Right lobe of liver (tissue), 6 donors: Measurements from ENCODE around the gene EMID1. TPM values are rescaled to one million over a fixed set of nuclear protein-coding genes. Genes with fewer than 3 reads are reported as not detected.
A peak's percentile ranks its signal among the peaks of the same experiment; 100 is the strongest.

Experiments
- ATAC-seq, 4 donors: fragments of 200-7000 bp; cut with Tn5 transposase; one replicate each; pipeline ENCODE4 v1.9.1; 2020; ENCODE audit warnings: mild to moderate bottlenecking in 4 of 4, moderate library complexity in 4 of 4
- DNase-seq, 3 donors: peaks; one replicate each; pipeline ENCODE4 v3.0.0-alpha.2; 2020
- H3K27ac ChIP-seq, 3 donors: fragments of 200-600 bp; one replicate each; pipeline ENCODE4 v1.8.0; 2022
- H3K27me3 ChIP-seq, 2 donors: fragments of 200-600 bp; one replicate each; pipeline ENCODE4 v1.8.0; 2022
- H3K36me3 ChIP-seq, 4 donors: fragments of 200-600 bp; sonication (generic) in 1 of 4; one replicate each; pipeline versions ENCODE4 v1.5.1 to v1.8.0; 2017 to 2022; ENCODE audit warnings: control low read depth in 1 of 4
- H3K4me1 ChIP-seq, 4 donors: fragments of 200-600 bp; sonication (generic) in 1 of 4; one replicate each; pipeline versions ENCODE4 v1.5.1 to v1.8.0; 2017 to 2022; ENCODE audit warnings: control low read depth in 1 of 4
- H3K4me3 ChIP-seq, 3 donors: fragments of 200-600 bp; one replicate each; pipeline ENCODE4 v1.8.0; 2022
- H3K9me3 ChIP-seq, 4 donors: fragments of 200-600 bp; sonication (generic) in 1 of 4; one replicate each; pipeline versions ENCODE4 v1.5.1 to v1.8.0; 2017 to 2022; ENCODE audit warnings: control low read depth in 1 of 4
- POLR2A ChIP-seq: fragments of 450-650 bp; IDR thresholded peaks from one replicate; pipeline ENCODE4 v1.6.1; 2017; ENCODE audit warnings: antibody characterized with exemption, mild to moderate bottlenecking
- WGBS: methylation state at CpG from one replicate; pipeline ENCODE4 v1.1.6; 2018; ENCODE audit warnings: low coverage, low lambda C conversion rate; ENCODE audit not compliant: insufficient coverage; ENCODE audit errors: missing lambda C conversion rate; 5-methylcytosine and 5-hydroxymethylcytosine counted together
- intact Hi-C, 2 donors: fragments of 100-400 bp; cut with DNase I; formaldehyde crosslinking; loops; one replicate each; pipeline versions ENCODE4 v1.11.2 to v1.14.1; 2022
- small RNA-seq, 2 experiments: library from RNA; depleted of rRNA; stranded (forward); fragments of <200 nt; gene quantifications; one replicate each; pipeline ENCODE3, GENCODE V24; 2016
- total RNA-seq, 6 experiments: library from RNA; depleted of rRNA in 2 of 6; stranded (reverse); fragments of >200 nt in 2 of 6; fragmentation: NEBNext Ultra II Directional in 3 of 6; extraction: Animal tissue kit (Norgen Biotek cat#: 25700) in 3 of 6; gene quantifications; one replicate each; pipeline versions ENCODE4 v1.1.0 to v1.2.4, GENCODE V29; 2016 to 2023
- TF ChIP-seq, protein P1 (sequence below), 4 donors: fragments of 200-600 bp in 3 of 4; fragments of 450-650 bp in 1 of 4; IDR thresholded peaks; one replicate each; pipeline versions ENCODE4 v1.5.1 to v1.8.0; 2016 to 2022; ENCODE audit warnings: antibody characterized with exemption in 4 of 4, mild to moderate bottlenecking in 2 of 4
- donor health status: DM: no; HTN: yes; CAD: no.
- donor health status: DM: no; HTN: no; CAD: no.
- donor health status: DM: no; HTN: no; CAD: no.
- donor health status: DM: no; HTN: yes; CAD: no.
- donor health status: DM: no; HTN: yes; CAD: no.

The EMID1 gene
- total RNA-seq, 6 experiments from 2014 or later: 1.1 to 2.7 (median 1.5) TPM

DNA sequence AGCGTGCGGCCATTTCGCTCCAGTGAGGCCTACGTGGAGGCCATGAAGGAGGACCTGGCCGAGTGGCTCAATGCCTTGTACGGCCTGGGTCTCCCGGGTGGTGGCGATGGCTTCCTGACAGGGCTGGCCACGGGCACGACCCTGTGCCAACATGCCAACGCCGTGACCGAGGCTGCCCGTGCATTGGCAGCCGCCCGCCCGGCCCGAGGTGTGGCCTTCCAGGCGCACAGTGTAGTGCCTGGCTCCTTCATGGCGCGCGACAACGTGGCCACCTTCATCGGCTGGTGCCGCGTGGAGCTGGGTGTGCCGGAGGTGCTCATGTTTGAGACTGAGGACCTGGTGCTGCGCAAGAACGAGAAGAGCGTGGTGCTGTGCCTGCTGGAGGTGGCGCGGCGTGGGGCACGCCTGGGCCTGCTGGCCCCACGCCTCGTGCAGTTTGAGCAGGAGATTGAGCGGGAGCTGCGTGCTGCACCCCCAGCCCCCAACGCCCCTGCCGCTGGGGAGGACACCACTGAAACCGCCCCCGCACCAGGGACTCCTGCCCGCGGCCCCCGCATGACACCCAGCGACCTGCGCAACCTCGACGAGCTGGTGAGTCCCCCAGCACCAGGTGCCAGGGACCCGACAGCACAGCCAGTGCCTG, 102.6 kb downstream of the EMID1 start:
- no CpG with 5 or more reads among the region's 50 CpGs for WGBS
- no peaks in the 10 kb centered on the region for H3K9me3 ChIP-seq
- H3K27ac ChIP-seq: no peak overlapping the region
- DNase-seq (no peak), ATAC-seq (no peak)
- peaks cover under 1 to 9% (median 5%) of the 10 kb centered on the region in 4 donors for H3K4me1 ChIP-seq
- intact Hi-C loops: loop anchor here in 1 of 2 donors (10.0 kb wide), 1 partner anchor 47 kb away; no protein-coding TSS in a partner anchor
- H3K4me3 ChIP-seq: no peak overlapping the region
- H3K36me3 ChIP-seq: no peaks in the 10 kb centered on the region
- no peaks in the 10 kb centered on the region for H3K27me3 ChIP-seq
- TF ChIP-seq, protein P1, sequence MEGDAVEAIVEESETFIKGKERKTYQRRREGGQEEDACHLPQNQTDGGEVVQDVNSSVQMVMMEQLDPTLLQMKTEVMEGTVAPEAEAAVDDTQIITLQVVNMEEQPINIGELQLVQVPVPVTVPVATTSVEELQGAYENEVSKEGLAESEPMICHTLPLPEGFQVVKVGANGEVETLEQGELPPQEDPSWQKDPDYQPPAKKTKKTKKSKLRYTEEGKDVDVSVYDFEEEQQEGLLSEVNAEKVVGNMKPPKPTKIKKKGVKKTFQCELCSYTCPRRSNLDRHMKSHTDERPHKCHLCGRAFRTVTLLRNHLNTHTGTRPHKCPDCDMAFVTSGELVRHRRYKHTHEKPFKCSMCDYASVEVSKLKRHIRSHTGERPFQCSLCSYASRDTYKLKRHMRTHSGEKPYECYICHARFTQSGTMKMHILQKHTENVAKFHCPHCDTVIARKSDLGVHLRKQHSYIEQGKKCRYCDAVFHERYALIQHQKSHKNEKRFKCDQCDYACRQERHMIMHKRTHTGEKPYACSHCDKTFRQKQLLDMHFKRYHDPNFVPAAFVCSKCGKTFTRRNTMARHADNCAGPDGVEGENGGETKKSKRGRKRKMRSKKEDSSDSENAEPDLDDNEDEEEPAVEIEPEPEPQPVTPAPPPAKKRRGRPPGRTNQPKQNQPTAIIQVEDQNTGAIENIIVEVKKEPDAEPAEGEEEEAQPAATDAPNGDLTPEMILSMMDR (IDR thresholded peaks at IDR 0.05): no peak
- no peak for TF ChIP-seq POLR2A

DNA sequence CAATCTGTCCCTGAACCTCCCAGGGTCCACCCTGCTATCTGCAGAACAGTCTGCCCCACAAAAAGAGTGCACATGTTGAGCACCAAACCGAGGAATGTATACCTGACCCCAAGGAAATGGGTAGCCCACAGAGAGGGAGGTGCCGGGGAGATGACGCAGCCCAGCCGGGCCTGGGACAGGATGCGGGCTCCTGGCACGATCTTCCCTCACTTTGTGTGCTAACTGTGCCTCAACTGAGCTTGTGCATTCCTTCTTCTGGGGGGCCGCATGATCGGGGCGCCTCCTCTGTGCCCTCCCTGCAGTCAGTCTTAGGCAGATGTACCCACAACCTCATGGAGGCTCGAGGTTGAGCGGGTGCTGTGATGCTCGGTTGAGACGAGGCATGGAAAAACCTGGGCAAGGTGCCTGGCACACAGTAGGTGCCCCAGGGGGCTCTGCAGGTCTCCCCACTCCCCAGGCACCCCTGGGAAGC, 103.1 kb downstream of the EMID1 start:
- DNase-seq (peak in 2 of 3 donors; percentile 25 to 52), ATAC-seq (no peak)
- WGBS: no CpG with 5 or more reads among the region's 13 CpGs
- H3K27ac ChIP-seq: no peak overlapping the region
- H3K4me3 ChIP-seq: no peak overlapping the region
- H3K9me3 ChIP-seq: no peaks in the 10 kb centered on the region
- no peaks in the 10 kb centered on the region for H3K27me3 ChIP-seq
- intact Hi-C loops: loop anchor here in 1 of 2 donors (10.0 kb wide), 1 partner anchor 46 kb away; no protein-coding TSS in a partner anchor
- TF ChIP-seq, protein P1 (IDR thresholded peaks at IDR 0.05): no peak
- no peak for TF ChIP-seq POLR2A
- no peaks in the 10 kb centered on the region for H3K36me3 ChIP-seq
- peaks cover 0 to 10% (median 6%) of the 10 kb centered on the region in 4 donors for H3K4me1 ChIP-seq

Small RNA genes within 50 kb of the gene (small RNA-seq; reads per million reads assigned to genes)
- gene RNU6-1219P: 0 reads per million in 2 experiments

Other genes with a start within 250 kb of the EMID1 start
- not detected for gene C22orf31, start 144.1 kb upstream of the EMID1 start, total RNA-seq
- 1 to 10 TPM; 1.7 to 6.7 (median 3.0) TPM for gene KREMEN1, start 132.9 kb upstream of the EMID1 start, total RNA-seq
- gene RHBDD3, start 62.1 kb downstream of the EMID1 start, total RNA-seq: 10 to 100 TPM in 5 of 6 experiments, 1 to 10 TPM in 1; 9.7 to 35.3 (median 14.7) TPM
- gene EWSR1, start 62.4 kb downstream of the EMID1 start, total RNA-seq: 100 to 1,000 TPM in 3 of 6 experiments, 10 to 100 TPM in 3; 75.0 to 112 (median 98.2) TPM
- 10 to 100 TPM in 4 of 6 experiments, 1 to 10 TPM in 2; 8.9 to 15.8 (median 11.5) TPM for gene GAS2L1, start 100.8 kb downstream of the EMID1 start, total RNA-seq
- gene RASL10A, start 109.8 kb downstream of the EMID1 start, total RNA-seq: 1 to 10 TPM in 3 of 6 experiments, under 1 TPM in 3; 0.32 to 1.2 (median 0.87) TPM
- gene AP1B1, start 182.7 kb downstream of the EMID1 start, total RNA-seq: 10 to 100 TPM; 35.7 to 63.2 (median 44.4) TPM
- under 1 TPM in 2 of 6 experiments, not detected in 4; 0.35 to 0.37 TPM for gene RFPL1, start 232.7 kb downstream of the EMID1 start, total RNA-seq